IMR-90 (cell line): ENCODE results near the gene MAP4K1.

Experiments
- POLR2A ChIP-seq: IDR thresholded peaks from 2 replicates; pipeline ENCODE4 v1.6.1; 2012; ENCODE audit warnings: mild to moderate bottlenecking, low read depth, low read length
- SMC3 ChIP-seq: fragments of 150-350 bp; IDR thresholded peaks from 2 replicates; pipeline ENCODE4 v1.6.1; 2016; ENCODE audit warnings: low read depth, mild to moderate bottlenecking, antibody characterized with exemption, low read length, moderate library complexity

- TF ChIP-seq POLR2A (0 out of 2 replicates have a peak, but pooled peaks have one; percentile 11), SMC3 (no peak)
These were observed 48.4 kb upstream of the MAP4K1 start for GRCh38 chr19:38665950-38666662.
